Esophagus squamous epithelium (tissue), 4 donors: ENCODE results near the gene SPATC1L.

ENCODE experiments used
- POLR2A ChIP-seq, 4 donors: fragments of 450-650 bp; IDR thresholded peaks; one replicate each; pipeline ENCODE4 v1.6.1; 2017; ENCODE audit warnings: antibody characterized with exemption in 4 of 4, mild to moderate bottlenecking in 4 of 4, moderate library complexity in 3 of 4
- TF ChIP-seq, protein P1 (sequence below), 6 experiments: fragments of 450-650 bp in 4 of 6; fragments of 200-600 bp in 2 of 6; sonication (generic) in 2 of 6; IDR thresholded peaks; one replicate each; pipeline ENCODE4 v1.5.1; 2016 to 2019; ENCODE audit warnings: antibody characterized with exemption in 6 of 6, mild to moderate bottlenecking in 4 of 6, moderate library complexity in 4 of 6

DNA sequence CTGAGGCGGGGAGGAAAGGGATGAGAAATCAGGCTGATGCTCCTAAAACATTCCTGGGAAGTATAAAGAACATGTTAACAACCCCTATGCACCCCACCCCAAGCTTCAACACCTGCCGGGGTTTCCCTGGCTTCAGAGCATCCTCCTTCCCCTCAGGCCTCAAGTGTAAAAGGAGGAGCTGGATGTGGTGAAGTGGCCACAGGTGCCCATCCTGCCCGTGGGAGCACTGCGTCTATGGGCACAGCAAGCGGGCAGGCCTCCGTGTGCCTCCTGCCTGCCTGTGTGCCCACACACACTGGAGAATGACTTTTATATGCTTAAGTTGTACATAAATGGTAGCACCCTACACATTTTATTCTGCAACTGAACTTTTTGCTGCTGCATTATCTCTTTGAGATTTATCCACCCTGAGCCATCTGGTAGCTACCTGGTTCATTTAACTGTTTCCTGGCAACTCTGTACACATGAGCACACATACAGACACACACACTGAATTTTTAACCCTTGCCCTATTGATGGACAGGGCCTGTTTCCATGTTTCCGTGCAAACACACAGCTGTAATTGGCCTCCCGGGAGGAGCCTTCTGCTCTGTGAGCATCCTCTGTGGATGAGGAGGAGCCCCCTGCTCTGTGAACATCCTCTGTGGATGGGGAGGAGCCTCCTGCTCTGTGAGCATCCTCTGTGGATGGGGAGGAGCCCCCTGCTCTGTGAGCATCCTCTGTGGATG is 15.4 kb downstream of the SPATC1L start:
- TF ChIP-seq, protein P1, sequence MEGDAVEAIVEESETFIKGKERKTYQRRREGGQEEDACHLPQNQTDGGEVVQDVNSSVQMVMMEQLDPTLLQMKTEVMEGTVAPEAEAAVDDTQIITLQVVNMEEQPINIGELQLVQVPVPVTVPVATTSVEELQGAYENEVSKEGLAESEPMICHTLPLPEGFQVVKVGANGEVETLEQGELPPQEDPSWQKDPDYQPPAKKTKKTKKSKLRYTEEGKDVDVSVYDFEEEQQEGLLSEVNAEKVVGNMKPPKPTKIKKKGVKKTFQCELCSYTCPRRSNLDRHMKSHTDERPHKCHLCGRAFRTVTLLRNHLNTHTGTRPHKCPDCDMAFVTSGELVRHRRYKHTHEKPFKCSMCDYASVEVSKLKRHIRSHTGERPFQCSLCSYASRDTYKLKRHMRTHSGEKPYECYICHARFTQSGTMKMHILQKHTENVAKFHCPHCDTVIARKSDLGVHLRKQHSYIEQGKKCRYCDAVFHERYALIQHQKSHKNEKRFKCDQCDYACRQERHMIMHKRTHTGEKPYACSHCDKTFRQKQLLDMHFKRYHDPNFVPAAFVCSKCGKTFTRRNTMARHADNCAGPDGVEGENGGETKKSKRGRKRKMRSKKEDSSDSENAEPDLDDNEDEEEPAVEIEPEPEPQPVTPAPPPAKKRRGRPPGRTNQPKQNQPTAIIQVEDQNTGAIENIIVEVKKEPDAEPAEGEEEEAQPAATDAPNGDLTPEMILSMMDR (IDR thresholded peaks at IDR 0.05), result no peak
- TF ChIP-seq POLR2A (IDR thresholded peaks at IDR 0.05), result no peak
